Measurements from ENCODE around the gene CUX1. TPM values are rescaled to one million over a fixed set of nuclear protein-coding genes. Genes with fewer than 3 reads are reported as not detected.

Gene CUX1
- total RNA-seq, 2 donors from 2014 or later, result 42.0 to 47.5 TPM

- DNase-seq (no peak), ATAC-seq (no peak)
- H3K27ac ChIP-seq, result no peak overlapping the region
- H3K9me3 ChIP-seq, result no peaks in the 10 kb centered on the region
- H3K27me3 ChIP-seq, result no peaks in the 10 kb centered on the region
- H3K36me3 ChIP-seq (replicated peaks in 1 of 2; ENCODE audit: insufficient read depth in 1 of 2, low read depth in 2 of 2), result no peaks in the 10 kb centered on the region
- no peaks in the 10 kb centered on the region for H3K4me1 ChIP-seq
- no peak overlapping the region for H3K4me3 ChIP-seq
- intact Hi-C loops (cut with DNase I), result no loop called here
- 85 to 86% methylated on average over 8 to 10 of the region's 10 CpGs for WGBS, 2 donors
- TF ChIP-seq CTCF (IDR thresholded peaks at IDR 0.05), result no peak
- no peak for TF ChIP-seq POLR2A (IDR thresholded peaks at IDR 0.05)
Observed at GRCh38 chr7:102096012-102096332, 278.5 kb downstream of the CUX1 start.

GRCh38 chr7:102096706-102097427 lies 279.4 kb downstream of the CUX1 start:
- Histone ChIP-seq H3K4me3 (no peak overlapping the region), H3K36me3 (replicated peaks in 1 of 2; ENCODE audit: insufficient read depth in 1 of 2, low read depth in 2 of 2) (no peaks in the 10 kb centered on the region), H3K27me3 (no peaks in the 10 kb centered on the region), H3K27ac (no peak overlapping the region), H3K9me3 (no peaks in the 10 kb centered on the region), H3K4me1 (no peaks in the 10 kb centered on the region)
- no peak for TF ChIP-seq CTCF (IDR thresholded peaks at IDR 0.05)
- no peak for TF ChIP-seq POLR2A (IDR thresholded peaks at IDR 0.05)
- ATAC-seq (no peak), DNase-seq (no peak)
- WGBS, 2 donors, result 88 to 96% methylated on average over 18 to 19 of the region's 19 CpGs
- intact Hi-C loops (cut with DNase I), result no loop called here

- TF ChIP-seq POLR2A (IDR thresholded peaks at IDR 0.05) (no peak), CTCF (IDR thresholded peaks at IDR 0.05) (no peak)
- no peaks in the 10 kb centered on the region for H3K36me3 ChIP-seq (replicated peaks in 1 of 2; ENCODE audit: insufficient read depth in 1 of 2, low read depth in 2 of 2)
- no peaks in the 10 kb centered on the region for H3K27me3 ChIP-seq
- WGBS, 2 donors, result 52 to 66% methylated on average over 13 of the region's 13 CpGs
- no peaks in the 10 kb centered on the region for H3K9me3 ChIP-seq
- H3K4me3 ChIP-seq, result no peak overlapping the region
- no peaks in the 10 kb centered on the region for H3K4me1 ChIP-seq
- ATAC-seq, result no peak
- H3K27ac ChIP-seq, result no peak overlapping the region
- intact Hi-C loops (cut with DNase I), result no loop called here
- DNase-seq, result no peak
Observed at GRCh38 chr7:102097601-102098161, 280.3 kb downstream of the CUX1 start.

- no peak overlapping the region for H3K27ac ChIP-seq
- TF ChIP-seq CTCF (IDR thresholded peaks at IDR 0.05), result no peak
- no peak for TF ChIP-seq POLR2A (IDR thresholded peaks at IDR 0.05)
- H3K4me1 ChIP-seq, result no peaks in the 10 kb centered on the region
- WGBS, 2 donors, result 98 to 99% methylated on average over 6 of the region's 6 CpGs
- no peak for ATAC-seq
- H3K9me3 ChIP-seq, result no peaks in the 10 kb centered on the region
- no peaks in the 10 kb centered on the region for H3K27me3 ChIP-seq
- H3K36me3 ChIP-seq (replicated peaks in 1 of 2; ENCODE audit: insufficient read depth in 1 of 2, low read depth in 2 of 2), result no peaks in the 10 kb centered on the region
- DNase-seq, result no peak
- intact Hi-C loops (cut with DNase I), result no loop called here
- no peak overlapping the region for H3K4me3 ChIP-seq
Observed at GRCh38 chr7:102098986-102099385, 281.6 kb downstream of the CUX1 start.

- no peak overlapping the region for H3K27ac ChIP-seq
- no peak for TF ChIP-seq CTCF (IDR thresholded peaks at IDR 0.05)
- TF ChIP-seq POLR2A (IDR thresholded peaks at IDR 0.05), result no peak
- 96 to 97% methylated on average over 3 of the region's 3 CpGs for WGBS, 2 donors
- no peaks in the 10 kb centered on the region for H3K4me1 ChIP-seq
- no peak for ATAC-seq
- H3K9me3 ChIP-seq, result no peaks in the 10 kb centered on the region
- no peak overlapping the region for H3K4me3 ChIP-seq
- intact Hi-C loops (cut with DNase I), result no loop called here
- no peaks in the 10 kb centered on the region for H3K36me3 ChIP-seq (replicated peaks in 1 of 2; ENCODE audit: insufficient read depth in 1 of 2, low read depth in 2 of 2)
- no peaks in the 10 kb centered on the region for H3K27me3 ChIP-seq
- DNase-seq, result no peak
Observed at GRCh38 chr7:102099474-102099873, 282.0 kb downstream of the CUX1 start.

All from body of pancreas (tissue), 4 donors.